PC-3 (cell line): ENCODE results near the gene PAPOLA.

Experiments used
- CTCF ChIP-seq: fragments of 300-600 bp; sonication (generic); conservative IDR thresholded peaks from 2 replicates; pipeline ENCODE4 v1.5.1; 2017; ENCODE audit warnings: antibody characterized with exemption, low read depth, mild to moderate bottlenecking, low read length
- EZH2 ChIP-seq: fragments of 300-600 bp; sonication (generic); IDR thresholded peaks from one replicate; pipeline ENCODE4 v1.6.1; 2017; ENCODE audit warnings: antibody characterized with exemption, mild to moderate bottlenecking, low read length; ENCODE audit not compliant: unreplicated experiment

- TF ChIP-seq CTCF (no peak), EZH2 (no peak)
Measured at GRCh38 chr14:96616161-96616721, 114.1 kb downstream of the PAPOLA start.
